GM18907 (cell line): ENCODE data around the gene GATAD2B.
A peak's percentile ranks its signal among the peaks of the same experiment; 100 is the strongest.

Source experiments
- ATAC-seq: cut with Tn5 transposase; IDR thresholded peaks from one replicate; pipeline ENCODE4 v1.9.1; 2021; ENCODE audit warnings: mild to moderate bottlenecking, moderate library complexity; ENCODE audit not compliant: unreplicated experiment

The GATAD2B gene

GRCh38 chr1:153799566-153800465 lies 123.0 kb downstream of the GATAD2B start:
- ATAC-seq = no peak

- ATAC-seq = no peak
Observed at GRCh38 chr1:153799016-153799415, 123.8 kb downstream of the GATAD2B start.

- no peak for ATAC-seq
Observed at GRCh38 chr1:153798468-153798780, 124.3 kb downstream of the GATAD2B start.

- ATAC-seq = peak; percentile 44
Observed at GRCh38 chr1:153796786-153797659, 125.7 kb downstream of the GATAD2B start.

- ATAC-seq = no peak
Observed at GRCh38 chr1:153795934-153796785, 126.6 kb downstream of the GATAD2B start.

- no peak for ATAC-seq
Observed at GRCh38 chr1:153795330-153795837, 127.4 kb downstream of the GATAD2B start.

- ATAC-seq = no peak
Observed at GRCh38 chr1:153794624-153795329, 128.0 kb downstream of the GATAD2B start.

GRCh38 chr1:153793973-153794615 lies 128.7 kb downstream of the GATAD2B start:
- no peak for ATAC-seq

GRCh38 chr1:153793261-153793972 lies 129.4 kb downstream of the GATAD2B start:
- ATAC-seq = no peak

- ATAC-seq = no peak
Observed at GRCh38 chr1:153792631-153793041, 130.1 kb downstream of the GATAD2B start.

- peak; percentile 9 for ATAC-seq
Observed at GRCh38 chr1:153791648-153792253, 131.0 kb downstream of the GATAD2B start.

- peak; percentile 83 for ATAC-seq
Observed at GRCh38 chr1:153790966-153791647, 131.7 kb downstream of the GATAD2B start.

- peak; percentile 3 for ATAC-seq
Observed at GRCh38 chr1:153790313-153790965, 132.3 kb downstream of the GATAD2B start.

GRCh38 chr1:153789478-153790034 lies 133.2 kb downstream of the GATAD2B start:
- no peak for ATAC-seq

- no peak for ATAC-seq
Observed at GRCh38 chr1:153786038-153786790, 136.6 kb downstream of the GATAD2B start.
